Brain microvascular endothelial cell (primary cell): ENCODE measurements around the gene KANSL1.
"Not testable (repeated sequence)": the region's sequence is repeated elsewhere in the genome, so short reads cannot be mapped to it uniquely, and the experiment has no call there.

Source experiments
- DNase-seq: peaks from one replicate; pipeline ENCODE4 v3.0.0-alpha.2; 2020
- H3K27ac ChIP-seq: fragments of 250-450 bp; sonication (Bioruptor Pico); 2 replicates; pipeline ENCODE4 v1.5.1; 2020; ENCODE audit warnings: mild to moderate bottlenecking, moderate library complexity
- H3K27me3 ChIP-seq: fragments of 250-450 bp; sonication (Bioruptor Pico); replicated peaks from 2 replicates; pipeline ENCODE4 v1.5.1; 2020; ENCODE audit warnings: mild to moderate bottlenecking
- H3K36me3 ChIP-seq: fragments of 250-450 bp; sonication (Bioruptor Pico); replicated peaks from 2 replicates; pipeline ENCODE4 v1.5.1; 2020; ENCODE audit warnings: mild to moderate bottlenecking
- H3K4me3 ChIP-seq: 2 replicates; pipeline ENCODE4 v1.5.1; 2011; ENCODE audit warnings: low read depth, mild to moderate bottlenecking, control low read depth, low read length, moderate library complexity
- CTCF ChIP-seq: IDR thresholded peaks from 2 replicates; pipeline ENCODE4 v1.5.1; 2011; ENCODE audit warnings: low read depth, mild to moderate bottlenecking, moderate library complexity, low read length, control low read depth, inconsistent platforms; ENCODE audit errors: missing control alignments
- in situ Hi-C: cut with HindIII; loops from 2 replicates; pipeline ENCODE4 v1.10.0; 2017; ENCODE audit warnings: low sequenced_read_pairs, low pct_ligation_motif_present

The KANSL1 gene

DNA sequence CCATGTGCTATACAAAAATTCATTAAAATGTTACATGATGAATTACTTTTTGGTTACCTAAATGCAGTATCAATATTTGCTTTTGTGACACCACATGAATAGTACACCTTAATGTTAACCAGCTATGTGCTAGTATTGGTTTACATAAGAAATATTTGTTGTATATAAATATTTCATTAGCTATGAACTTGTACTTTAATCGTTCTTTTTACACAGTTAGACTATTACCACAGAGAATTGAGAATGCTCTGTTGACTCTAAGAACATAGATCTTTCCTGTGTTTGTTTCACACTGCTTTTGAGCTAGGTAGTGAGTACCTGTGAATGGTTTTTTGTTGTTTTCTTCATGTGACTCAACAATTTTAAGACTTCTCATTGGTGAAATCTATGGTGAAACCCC lies 93.4 kb downstream of the KANSL1 start:
- in situ Hi-C loops, result no loop called here
- Histone ChIP-seq H3K27ac (peak overlapping the region; percentile 80), H3K27me3 (no peaks in the 10 kb centered on the region), H3K36me3 (no peaks in the 10 kb centered on the region), H3K4me3 (no peak overlapping the region)
- TF ChIP-seq CTCF, result no peak
- no peak for DNase-seq

DNA sequence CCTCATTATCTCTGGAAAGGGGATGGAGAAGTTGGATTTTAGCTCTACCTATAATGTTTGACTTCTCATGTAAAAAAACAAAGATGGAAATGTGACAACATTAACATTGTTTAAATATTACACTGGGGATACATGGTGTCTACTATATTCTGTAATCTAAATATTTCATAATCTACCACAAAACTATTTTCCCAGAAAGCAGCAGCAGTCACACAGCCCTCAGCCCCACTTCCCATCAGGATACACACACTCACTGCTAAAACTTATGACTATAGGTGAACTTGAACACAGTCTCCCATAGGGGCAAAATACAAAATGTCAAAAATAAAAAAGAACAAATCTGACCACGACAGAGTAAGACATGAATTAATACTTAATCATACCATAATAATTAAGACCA lies 95.7 kb downstream of the KANSL1 start:
- H3K4me3 ChIP-seq, result no peak overlapping the region
- H3K27me3 ChIP-seq, result no peaks in the 10 kb centered on the region
- peaks cover 4% of the 10 kb centered on the region for H3K36me3 ChIP-seq
- H3K27ac ChIP-seq, result no peak overlapping the region
- peak; percentile 33 for DNase-seq
- no peak for TF ChIP-seq CTCF
- in situ Hi-C loops, result no loop called here

DNA sequence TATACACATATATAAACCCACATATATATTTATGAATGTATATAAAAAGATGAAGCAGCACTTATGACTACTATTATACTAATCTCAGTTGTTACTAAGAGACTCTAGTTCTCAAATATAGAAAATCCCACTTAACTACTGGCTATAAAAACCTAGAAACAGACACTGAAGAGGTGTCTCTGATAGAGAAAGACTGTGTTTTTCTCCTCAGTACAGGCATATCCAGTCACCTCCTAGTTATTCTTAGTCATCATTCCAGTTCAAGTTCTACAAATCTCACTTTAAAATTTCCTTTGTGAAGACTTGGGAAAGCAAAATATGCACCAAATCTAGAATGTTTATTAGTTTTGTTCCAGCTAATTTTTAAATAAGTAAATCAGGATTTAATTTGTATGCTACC lies 100.2 kb downstream of the KANSL1 start:
- no peaks in the 10 kb centered on the region for H3K27me3 ChIP-seq
- H3K36me3 ChIP-seq, result peaks cover 4% of the 10 kb centered on the region
- in situ Hi-C loops, result no loop called here
- H3K4me3 ChIP-seq, result no peak overlapping the region
- no peak for DNase-seq
- no peak overlapping the region for H3K27ac ChIP-seq
- TF ChIP-seq CTCF, result no peak

- no peaks in the 10 kb centered on the region for H3K27me3 ChIP-seq
- in situ Hi-C loops, result no loop called here
- no peak for DNase-seq
- H3K27ac ChIP-seq, result no peak overlapping the region
- no peak overlapping the region for H3K4me3 ChIP-seq
- no peak for TF ChIP-seq CTCF
- peaks cover 4% of the 10 kb centered on the region for H3K36me3 ChIP-seq
Observed at GRCh38 chr17:46090871-46091270, 102.4 kb downstream of the KANSL1 start.

GRCh38 chr17:46089389-46089965 lies 103.8 kb downstream of the KANSL1 start:
- no peak for TF ChIP-seq CTCF
- DNase-seq, result no peak
- no peak overlapping the region for H3K27ac ChIP-seq
- no peaks in the 10 kb centered on the region for H3K27me3 ChIP-seq
- in situ Hi-C loops, result no loop called here
- peaks cover 4% of the 10 kb centered on the region for H3K36me3 ChIP-seq
- H3K4me3 ChIP-seq, result no peak overlapping the region

DNA sequence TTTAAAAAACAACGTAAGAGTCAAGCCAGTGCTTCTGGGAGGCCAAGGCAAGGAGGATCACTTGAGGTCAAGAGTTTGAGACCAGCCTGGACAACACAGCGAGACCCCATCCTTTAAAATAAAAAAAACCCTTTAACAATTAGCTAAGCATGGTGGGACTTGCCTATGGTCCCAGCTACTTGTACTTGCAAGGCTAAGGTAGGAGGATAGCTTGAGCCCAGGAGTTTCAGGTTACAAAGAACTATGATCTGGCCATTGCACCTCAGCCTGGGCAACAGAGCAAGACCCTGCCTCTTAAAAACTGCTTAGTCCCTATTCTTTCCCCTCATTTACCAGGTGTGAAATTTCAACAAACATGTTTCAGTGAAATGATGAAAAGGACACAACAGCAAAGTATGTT lies 104.6 kb downstream of the KANSL1 start:
- Histone ChIP-seq H3K27ac (no peak overlapping the region), H3K4me3 (no peak overlapping the region), H3K36me3 (no peaks in the 10 kb centered on the region), H3K27me3 (no peaks in the 10 kb centered on the region)
- in situ Hi-C loops, result no loop called here
- no peak for TF ChIP-seq CTCF
- no peak for DNase-seq

DNA sequence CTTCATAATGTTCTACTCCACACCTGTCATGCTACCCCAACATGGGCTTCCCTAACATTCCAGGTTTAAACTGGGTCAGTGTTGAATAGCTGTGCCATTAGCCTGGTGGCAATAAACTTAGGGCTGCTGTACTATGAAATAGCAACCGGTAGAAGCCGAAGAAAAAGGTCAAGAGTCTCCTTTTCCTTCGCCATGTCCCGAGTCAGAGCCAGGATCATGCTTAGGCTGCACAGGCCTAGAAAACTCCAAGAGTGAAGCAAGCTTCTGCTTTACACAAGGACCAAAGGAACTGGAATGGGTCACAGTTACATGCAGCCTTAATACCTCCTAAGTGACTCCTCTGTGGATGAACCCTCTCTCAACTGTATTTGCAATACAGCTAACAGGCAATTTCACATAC lies 105.4 kb downstream of the KANSL1 start:
- H3K27me3 ChIP-seq, DNase-seq, in situ Hi-C loops, H3K27ac ChIP-seq, H3K4me3 ChIP-seq, H3K36me3 ChIP-seq: not testable (repeated sequence)
